ENCODE data around the gene ZBTB37.

The ZBTB37 gene

DNA sequence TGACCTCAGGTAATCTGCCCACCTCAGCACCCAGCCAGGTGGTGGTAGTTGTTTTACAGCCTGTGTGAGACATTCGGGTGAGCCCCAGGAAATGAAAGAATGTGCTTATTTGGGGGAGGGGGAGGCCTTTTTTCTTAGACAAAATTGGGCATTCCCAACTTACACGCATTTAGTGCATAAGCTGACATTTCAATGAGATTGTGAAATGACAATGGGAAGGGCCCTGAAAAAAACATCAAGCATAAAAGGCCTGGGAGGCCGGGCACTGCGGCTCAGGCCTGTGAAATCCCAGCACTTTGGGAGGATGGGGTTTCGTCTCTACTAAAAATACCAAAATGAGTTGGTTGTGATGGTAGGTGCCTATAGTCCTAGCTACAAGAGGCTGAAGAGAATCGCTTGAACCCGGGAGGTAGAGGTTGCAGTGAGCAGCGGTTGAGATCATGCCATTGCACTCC, 5.4 kb upstream of the ZBTB37 start:
- Histone ChIP-seq H4K20me1 (ENCODE audit: insufficient read depth, low read length) (peaks cover 43% of the 10 kb centered on the region), H3K9me3 (ENCODE audit: insufficient read depth, low read length) (no peaks in the 10 kb centered on the region), H3K36me3 (replicated peaks; ENCODE audit: low read depth, low read length) (peaks cover 63% of the 10 kb centered on the region), H3K27ac (ENCODE audit: low read length) (peak overlapping the region; percentile 82), H3K4me1 (ENCODE audit: low read length) (peaks cover 37% of the 10 kb centered on the region), H2AFZ (ENCODE audit: low read depth, low read length) (no peak overlapping the region), H3K9ac (ENCODE audit: low read length) (no peak overlapping the region), H3K27me3 (ENCODE audit: low read depth, low read length) (no peaks in the 10 kb centered on the region), H3K4me2 (ENCODE audit: low read length) (no peak overlapping the region), H3K79me2 (ENCODE audit: low read length) (peaks cover 33% of the 10 kb centered on the region), H3K4me3 (ENCODE audit: low read length) (no peak overlapping the region)
- no peak for TF ChIP-seq EZH2phosphoT487 (IDR thresholded peaks at IDR 0.05; ENCODE audit: low read depth)
- TF ChIP-seq, protein P1, sequence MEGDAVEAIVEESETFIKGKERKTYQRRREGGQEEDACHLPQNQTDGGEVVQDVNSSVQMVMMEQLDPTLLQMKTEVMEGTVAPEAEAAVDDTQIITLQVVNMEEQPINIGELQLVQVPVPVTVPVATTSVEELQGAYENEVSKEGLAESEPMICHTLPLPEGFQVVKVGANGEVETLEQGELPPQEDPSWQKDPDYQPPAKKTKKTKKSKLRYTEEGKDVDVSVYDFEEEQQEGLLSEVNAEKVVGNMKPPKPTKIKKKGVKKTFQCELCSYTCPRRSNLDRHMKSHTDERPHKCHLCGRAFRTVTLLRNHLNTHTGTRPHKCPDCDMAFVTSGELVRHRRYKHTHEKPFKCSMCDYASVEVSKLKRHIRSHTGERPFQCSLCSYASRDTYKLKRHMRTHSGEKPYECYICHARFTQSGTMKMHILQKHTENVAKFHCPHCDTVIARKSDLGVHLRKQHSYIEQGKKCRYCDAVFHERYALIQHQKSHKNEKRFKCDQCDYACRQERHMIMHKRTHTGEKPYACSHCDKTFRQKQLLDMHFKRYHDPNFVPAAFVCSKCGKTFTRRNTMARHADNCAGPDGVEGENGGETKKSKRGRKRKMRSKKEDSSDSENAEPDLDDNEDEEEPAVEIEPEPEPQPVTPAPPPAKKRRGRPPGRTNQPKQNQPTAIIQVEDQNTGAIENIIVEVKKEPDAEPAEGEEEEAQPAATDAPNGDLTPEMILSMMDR (IDR thresholded peaks at IDR 0.05; ENCODE audit: low read depth, low read length): no peak

DNA sequence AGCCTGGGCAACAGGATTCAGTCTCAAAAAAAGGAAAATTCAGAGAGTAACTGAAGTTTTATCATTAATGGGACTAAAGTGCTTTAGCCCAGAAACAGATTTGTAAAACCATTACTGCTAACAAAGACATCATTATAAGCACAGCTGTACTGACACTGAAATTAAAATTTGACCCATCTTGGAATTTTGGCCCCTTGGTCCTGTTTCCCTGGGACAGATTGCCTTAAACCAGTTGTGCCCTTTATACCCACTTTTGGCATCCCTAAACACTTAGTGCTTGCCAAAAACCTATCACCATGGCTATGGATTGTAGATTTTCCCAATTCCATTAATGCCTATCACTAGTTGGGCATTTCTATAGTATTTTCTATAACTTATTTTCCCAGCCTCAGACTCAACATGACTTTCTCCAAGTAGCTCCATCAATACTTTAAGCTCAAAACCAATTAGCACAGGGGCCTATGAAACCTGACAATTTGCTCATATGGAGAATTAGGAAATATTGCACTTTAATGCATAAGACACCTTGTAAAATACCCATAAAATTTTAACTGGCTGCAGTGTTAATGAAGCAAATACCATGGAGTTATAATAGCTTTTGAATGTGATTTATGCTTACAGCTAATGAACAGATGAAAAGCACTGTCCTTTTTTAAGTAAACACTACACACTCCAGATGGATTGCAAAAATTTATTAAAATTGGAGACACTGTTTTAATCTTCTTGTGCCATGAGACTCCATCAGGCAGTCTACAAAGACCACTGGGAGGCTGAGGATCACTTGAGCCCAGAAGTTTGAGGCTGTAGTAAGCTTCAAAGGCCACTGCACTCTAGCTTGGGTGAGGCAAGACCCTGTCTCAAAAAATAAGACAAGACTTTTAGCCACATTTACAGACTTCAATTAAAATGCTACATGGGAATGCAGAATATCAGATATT, 4.7 kb upstream of the ZBTB37 start:
- TF ChIP-seq, protein P1 (IDR thresholded peaks at IDR 0.05; ENCODE audit: low read depth, low read length): no peak
- TF ChIP-seq EZH2phosphoT487 (IDR thresholded peaks at IDR 0.05; ENCODE audit: low read depth): no peak
- Histone ChIP-seq H2AFZ (ENCODE audit: low read depth, low read length) (no peak overlapping the region), H3K79me2 (ENCODE audit: low read length) (peaks cover 34% of the 10 kb centered on the region), H4K20me1 (ENCODE audit: insufficient read depth, low read length) (peaks cover 43% of the 10 kb centered on the region), H3K9me3 (ENCODE audit: insufficient read depth, low read length) (no peaks in the 10 kb centered on the region), H3K4me3 (ENCODE audit: low read length) (no peak overlapping the region), H3K27ac (ENCODE audit: low read length) (peak overlapping the region; percentile 82), H3K4me2 (ENCODE audit: low read length) (peak overlapping the region; percentile 95; the same call in 1 of the 2 replicates), H3K4me1 (ENCODE audit: low read length) (peaks cover 37% of the 10 kb centered on the region), H3K36me3 (replicated peaks; ENCODE audit: low read depth, low read length) (peaks cover 58% of the 10 kb centered on the region), H3K27me3 (ENCODE audit: low read depth, low read length) (no peaks in the 10 kb centered on the region), H3K9ac (ENCODE audit: low read length) (no peak overlapping the region)

DNA sequence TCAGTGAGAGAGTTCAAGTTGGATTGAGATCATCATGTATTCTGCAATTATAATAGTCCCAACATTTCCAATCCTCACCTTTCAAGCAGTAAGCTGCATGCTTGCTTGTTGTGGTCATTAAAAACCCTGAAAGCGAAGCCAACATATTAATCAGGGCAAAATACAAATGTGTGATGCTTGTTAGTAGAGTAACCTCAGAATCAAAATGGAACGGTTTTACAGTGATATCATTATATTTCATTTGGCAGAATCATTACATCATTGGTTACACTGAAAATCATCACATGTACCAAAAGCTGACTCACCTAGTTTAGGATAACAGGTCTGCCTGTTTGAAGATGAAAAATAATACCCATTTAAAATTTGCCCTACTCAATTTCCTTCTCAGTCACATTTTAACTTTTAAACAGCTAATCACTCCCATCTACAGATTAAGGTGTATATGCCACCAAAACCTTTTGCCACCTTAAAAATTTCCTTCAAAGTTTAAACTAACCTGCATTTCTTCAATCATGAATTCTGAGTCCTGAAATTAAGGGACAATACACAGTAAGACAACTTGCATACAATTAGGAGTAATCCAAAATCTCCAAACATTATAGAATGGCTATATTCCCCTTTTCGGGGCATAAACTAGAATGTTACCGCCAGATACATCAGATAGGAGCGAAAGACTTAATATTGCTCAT, 3.9 kb upstream of the ZBTB37 start:
- Histone ChIP-seq H3K27ac (ENCODE audit: low read length) (peak overlapping the region; percentile 82), H3K4me2 (ENCODE audit: low read length) (peak overlapping the region; percentile 95), H2AFZ (ENCODE audit: low read depth, low read length) (no peak overlapping the region), H4K20me1 (ENCODE audit: insufficient read depth, low read length) (peaks cover 43% of the 10 kb centered on the region), H3K79me2 (ENCODE audit: low read length) (peaks cover 35% of the 10 kb centered on the region), H3K4me1 (ENCODE audit: low read length) (peaks cover 40% of the 10 kb centered on the region), H3K9me3 (ENCODE audit: insufficient read depth, low read length) (no peaks in the 10 kb centered on the region), H3K4me3 (ENCODE audit: low read length) (peak overlapping the region; percentile 90; the same call in 1 of the 2 replicates), H3K27me3 (ENCODE audit: low read depth, low read length) (no peaks in the 10 kb centered on the region), H3K9ac (ENCODE audit: low read length) (no peak overlapping the region), H3K36me3 (replicated peaks; ENCODE audit: low read depth, low read length) (peaks cover 58% of the 10 kb centered on the region)
- no peak for TF ChIP-seq EZH2phosphoT487 (IDR thresholded peaks at IDR 0.05; ENCODE audit: low read depth)
- TF ChIP-seq, protein P1 (IDR thresholded peaks at IDR 0.05; ENCODE audit: low read depth, low read length): no peak
